CD4-positive, alpha-beta T cell treated with Interleukin-15 for 1 hour (primary cell): ENCODE data around the gene MAP3K5.
"Not testable (repeated sequence)": the region's sequence is repeated elsewhere in the genome, so short reads cannot be mapped to it uniquely, and the experiment has no call there.

Experiments used
- DNase-seq: peaks from one replicate; pipeline ENCODE4 v3.0.0-alpha.2; 2020

The MAP3K5 gene

GRCh38 chr6:136604328-136604825 lies 187.9 kb downstream of the MAP3K5 start:
- no peak for DNase-seq

DNA sequence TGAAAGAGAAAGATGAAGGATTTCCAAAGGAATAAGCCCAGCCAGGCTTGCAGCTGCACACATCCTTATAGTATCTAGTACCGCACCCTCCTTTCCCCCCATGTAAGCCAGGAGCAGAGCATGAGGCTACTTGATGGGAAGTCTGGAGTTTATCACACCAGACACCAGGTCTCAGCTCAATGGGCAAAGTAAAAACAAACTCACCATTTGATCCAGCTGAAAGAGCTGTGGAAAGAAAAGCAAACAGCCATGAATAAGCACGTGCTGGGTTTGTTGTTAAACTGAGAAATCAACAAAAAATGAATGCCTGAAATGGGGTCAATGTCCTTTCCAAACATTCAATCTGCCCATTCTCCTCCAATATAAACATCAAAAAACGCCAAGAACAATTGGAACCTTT lies 191.5 kb downstream of the MAP3K5 start:
- no peak for DNase-seq

GRCh38 chr6:136599329-136600011 lies 192.8 kb downstream of the MAP3K5 start:
- no peak for DNase-seq

- no peak for DNase-seq
Measured at GRCh38 chr6:136598048-136598447, 194.2 kb downstream of the MAP3K5 start.

GRCh38 chr6:136594671-136595070 lies 197.6 kb downstream of the MAP3K5 start:
- DNase-seq: no peak

DNA sequence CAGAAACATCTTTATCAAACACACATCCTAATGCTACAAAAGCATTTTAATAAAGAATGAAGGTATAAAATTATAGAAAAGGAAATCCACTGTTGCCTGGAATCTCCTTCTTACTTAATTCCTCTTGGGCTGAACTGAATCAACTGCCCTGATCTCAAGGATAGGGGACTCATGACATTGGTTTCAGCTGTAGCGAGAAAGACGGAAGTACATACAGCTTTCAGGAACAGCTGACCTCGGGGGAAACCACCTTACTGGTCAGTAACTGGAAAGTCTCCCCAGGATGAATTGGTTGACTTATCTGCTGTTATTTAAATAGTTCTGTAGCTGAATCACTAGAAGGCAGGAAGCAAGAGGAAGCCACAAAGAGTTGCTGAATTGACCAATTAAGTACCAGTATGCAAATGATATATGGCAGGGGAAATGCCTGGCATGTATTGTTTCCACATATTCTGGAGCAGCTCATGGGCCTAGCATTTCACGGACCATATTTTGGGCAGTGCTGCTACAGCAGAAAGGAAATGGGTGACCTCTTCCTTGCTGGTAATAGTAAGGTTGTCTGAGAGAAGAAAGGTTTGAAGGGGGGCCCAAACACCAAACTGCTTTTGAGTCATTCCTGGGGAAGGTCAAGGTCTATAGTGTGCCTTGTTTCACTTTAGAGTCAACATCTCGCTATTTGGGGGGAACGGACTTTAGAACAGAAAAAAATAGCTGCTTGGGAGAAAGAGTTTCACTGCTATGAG lies 198.4 kb downstream of the MAP3K5 start:
- DNase-seq: peak; percentile 70

DNA sequence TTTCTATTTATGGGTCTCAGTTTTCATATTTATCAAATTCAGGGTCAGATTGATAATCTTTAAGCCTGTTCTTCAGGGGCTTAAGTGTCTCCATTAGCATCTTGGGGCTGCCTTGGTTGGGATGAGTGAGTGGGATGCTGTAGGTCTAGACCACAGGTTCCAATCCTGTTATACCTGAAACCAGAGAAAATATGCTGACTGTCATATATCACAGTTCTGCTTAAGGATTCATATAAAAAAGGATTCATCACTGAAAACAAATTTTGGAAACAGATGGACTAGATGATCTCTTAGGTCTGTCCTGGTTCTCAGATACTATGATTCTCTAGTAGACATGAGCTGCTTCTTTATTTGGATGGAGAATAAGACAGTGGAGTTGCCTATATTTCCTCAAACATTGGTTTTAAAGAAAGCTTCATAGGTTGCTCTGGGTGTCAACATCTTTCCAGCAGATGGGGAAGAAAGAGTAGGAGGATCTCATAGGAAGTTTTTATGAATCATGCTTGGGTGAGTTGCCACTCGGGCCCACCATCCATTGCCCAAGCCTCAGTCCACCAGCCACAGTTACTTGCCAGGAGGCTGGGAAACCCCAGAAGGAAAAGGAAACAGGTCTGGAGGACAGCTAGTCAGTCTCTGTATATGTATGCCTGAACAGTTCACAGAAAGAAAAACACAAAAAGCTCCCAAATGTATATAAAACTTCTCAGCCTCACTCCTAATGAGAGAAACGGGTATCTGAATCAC lies 199.2 kb downstream of the MAP3K5 start:
- DNase-seq: peak; percentile 68

GRCh38 chr6:136591617-136592016 lies 200.7 kb downstream of the MAP3K5 start:
- DNase-seq: no peak

GRCh38 chr6:136590846-136591245 lies 201.4 kb downstream of the MAP3K5 start:
- DNase-seq: not testable (repeated sequence)

GRCh38 chr6:136587527-136587926 lies 204.8 kb downstream of the MAP3K5 start:
- DNase-seq: no peak

- DNase-seq: no peak
Measured at GRCh38 chr6:136586295-136586694, 206.0 kb downstream of the MAP3K5 start.

GRCh38 chr6:136585523-136585922 lies 206.8 kb downstream of the MAP3K5 start:
- not testable (repeated sequence) for DNase-seq

DNA sequence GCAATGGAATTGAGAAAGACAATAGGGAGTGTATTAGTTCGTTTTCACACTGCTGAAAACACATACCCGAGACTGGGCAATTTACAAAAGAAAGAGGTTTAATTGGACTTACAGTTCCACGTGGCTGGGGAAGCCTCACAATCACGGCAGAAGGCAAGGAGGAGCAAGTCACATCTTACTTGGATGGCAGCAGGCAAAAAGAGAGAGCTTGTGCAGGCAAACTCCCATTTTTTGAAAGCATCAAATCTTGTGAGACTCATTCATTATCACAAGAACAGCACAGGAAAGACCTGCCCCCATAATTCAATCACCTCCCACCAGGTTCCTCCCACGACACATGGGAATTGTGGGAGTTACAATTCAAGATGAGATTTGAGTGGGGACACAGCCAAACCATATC lies 208.0 kb downstream of the MAP3K5 start:
- not testable (repeated sequence) for DNase-seq

GRCh38 chr6:136582711-136583471 lies 209.4 kb downstream of the MAP3K5 start:
- DNase-seq: no peak

DNA sequence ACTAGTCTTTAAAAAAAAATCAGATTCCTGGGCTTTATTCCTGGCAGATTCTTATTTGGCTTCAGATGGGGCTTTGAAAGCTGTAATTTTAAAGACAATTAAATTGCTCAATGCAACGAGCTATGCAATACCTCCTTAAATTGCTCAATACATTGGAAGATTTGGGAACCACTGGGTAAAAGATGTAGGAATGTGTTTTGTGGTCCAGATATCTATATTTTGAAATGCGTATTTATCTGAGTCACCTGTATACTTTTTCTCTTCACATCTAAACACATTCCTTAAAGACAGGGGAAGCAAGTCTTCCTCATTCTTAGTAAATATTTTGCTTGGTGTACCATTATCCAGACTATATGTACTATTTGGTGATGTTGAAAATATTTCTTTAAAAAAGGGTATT lies 212.5 kb downstream of the MAP3K5 start:
- no peak for DNase-seq

DNA sequence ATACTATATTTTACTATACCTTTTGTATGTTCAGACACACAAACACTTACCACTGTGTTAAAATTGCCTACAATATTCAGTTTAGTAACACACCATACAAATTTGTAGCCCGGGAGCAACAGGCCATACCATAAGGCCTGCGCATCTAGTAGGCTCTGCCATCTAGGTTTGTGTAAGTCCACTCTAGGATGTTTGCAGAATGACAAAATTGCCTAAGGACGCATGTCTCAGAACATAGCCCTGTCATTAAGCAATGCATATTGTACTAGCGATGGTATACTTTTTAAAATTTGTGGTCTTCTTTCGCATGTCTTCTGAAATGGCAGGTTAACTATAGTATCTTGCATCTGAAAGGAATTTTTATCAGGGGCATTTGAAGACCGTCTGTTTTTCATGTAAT lies 215.5 kb downstream of the MAP3K5 start:
- no peak for DNase-seq

GRCh38 chr6:136571496-136571895 lies 220.8 kb downstream of the MAP3K5 start:
- DNase-seq: no peak

GRCh38 chr6:136571065-136571464 lies 221.2 kb downstream of the MAP3K5 start:
- no peak for DNase-seq

GRCh38 chr6:136568129-136568528 lies 224.1 kb downstream of the MAP3K5 start:
- DNase-seq: no peak

- no peak for DNase-seq
Measured at GRCh38 chr6:136567688-136568087, 224.6 kb downstream of the MAP3K5 start.

- no peak for DNase-seq
Measured at GRCh38 chr6:136566851-136567250, 225.4 kb downstream of the MAP3K5 start.

GRCh38 chr6:136566007-136566487 lies 226.2 kb downstream of the MAP3K5 start:
- no peak for DNase-seq

DNA sequence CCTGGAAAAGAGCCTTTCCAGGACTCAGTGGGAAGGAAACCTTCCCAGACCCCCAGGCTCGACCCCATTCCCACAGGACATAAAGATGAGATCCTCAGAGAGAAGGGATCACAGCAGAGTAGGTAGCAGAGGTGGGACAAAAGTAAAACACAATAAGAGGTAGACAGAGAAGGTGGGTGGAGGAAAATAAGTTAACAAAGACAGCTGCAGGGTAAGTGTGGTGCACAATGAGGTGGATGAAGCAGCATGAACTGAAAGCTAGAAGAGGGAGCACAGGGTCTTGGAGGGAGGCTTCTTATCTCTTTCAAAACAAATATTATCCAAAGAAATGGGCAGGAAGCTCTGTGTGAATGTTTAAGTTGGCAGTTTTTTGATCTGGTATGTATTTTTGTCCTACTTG lies 228.1 kb downstream of the MAP3K5 start:
- DNase-seq: no peak
